ENCODE measurements around the gene EME2. TPM values are rescaled to one million over a fixed set of nuclear protein-coding genes. Genes with fewer than 3 reads are reported as not detected.

The EME2 gene
- total and polyA plus RNA-seq, 2 of the 13 experiments (the other 11 are each of a cell fraction or from before 2014, with no cell fraction given) = 4.4 to 7.6 TPM

GRCh38 chr16:1763521-1764511 lies 8.8 kb upstream of the EME2 start:
- H3K27me3 ChIP-seq (ENCODE audit: control insufficient read depth in 1 of 2, insufficient read depth in 2 of 2, low read length in 2 of 2) = no peaks in the 10 kb centered on the region
- DNase-seq (ENCODE audit: low spot score) (no peak), FAIRE-seq (no peak), ATAC-seq (peak; percentile 2; the same call in 1 of the 3 replicates)
- no peak overlapping the region for H3K27ac ChIP-seq (ENCODE audit: extremely low read length, insufficient read depth, low read length)
- CTCF ChIA-PET (ENCODE audit: low intra/inter-chr PET ratio, low total read pairs) = no interaction called here
- H3K4me2 ChIP-seq (ENCODE audit: low read depth, low read length) = no peak overlapping the region
- in situ Hi-C loops (cut with HindIII; ENCODE audit: extremely low pct_ligation_motif_present, low pct_unique_long_range_greater_than_20kb) = no loop called here
- H3K79me2 ChIP-seq (ENCODE audit: insufficient read depth, low read length) = no peaks in the 10 kb centered on the region
- H2AFZ ChIP-seq (ENCODE audit: low read length) = no peak overlapping the region
- no peak overlapping the region for H3K4me3 ChIP-seq (replicated peaks in 1 of 3; ENCODE audit: insufficient read depth in 1 of 3, low read depth in 2 of 3, low read length in 3 of 3)
- no peaks in the 10 kb centered on the region for H3K9me3 ChIP-seq (ENCODE audit: low read length)
- intact Hi-C loops (cut with micrococcal nuclease; ENCODE audit: unreplicated experiment) = no loop called here
- TF ChIP-seq CTCF (CRISPR knock-in tag; IDR thresholded peaks at IDR 0.05) (peak; percentile 48), STAG1 (CRISPR knock-in tag; IDR thresholded peaks at IDR 0.05) (peak; percentile 39), DBP (CRISPR knock-in tag; IDR thresholded peaks at IDR 0.05; ENCODE audit: not compliant biosample characterization) (no peak), HNRNPH1 (optimal IDR thresholded peaks at IDR 0.05; ENCODE audit: low read depth, low read length) (no peak), ZBTB38 (CRISPR knock-in tag; IDR thresholded peaks at IDR 0.05) (peak; percentile 91), GABPA (IDR thresholded peaks at IDR 0.05; ENCODE audit: low read depth, low read length) (0 out of 2 replicates have a peak, but pooled peaks have one; percentile 4), GABPA (CRISPR knock-in tag; IDR thresholded peaks at IDR 0.05; ENCODE audit: low read depth) (no peak)
- TF ChIP-seq, protein P1, sequence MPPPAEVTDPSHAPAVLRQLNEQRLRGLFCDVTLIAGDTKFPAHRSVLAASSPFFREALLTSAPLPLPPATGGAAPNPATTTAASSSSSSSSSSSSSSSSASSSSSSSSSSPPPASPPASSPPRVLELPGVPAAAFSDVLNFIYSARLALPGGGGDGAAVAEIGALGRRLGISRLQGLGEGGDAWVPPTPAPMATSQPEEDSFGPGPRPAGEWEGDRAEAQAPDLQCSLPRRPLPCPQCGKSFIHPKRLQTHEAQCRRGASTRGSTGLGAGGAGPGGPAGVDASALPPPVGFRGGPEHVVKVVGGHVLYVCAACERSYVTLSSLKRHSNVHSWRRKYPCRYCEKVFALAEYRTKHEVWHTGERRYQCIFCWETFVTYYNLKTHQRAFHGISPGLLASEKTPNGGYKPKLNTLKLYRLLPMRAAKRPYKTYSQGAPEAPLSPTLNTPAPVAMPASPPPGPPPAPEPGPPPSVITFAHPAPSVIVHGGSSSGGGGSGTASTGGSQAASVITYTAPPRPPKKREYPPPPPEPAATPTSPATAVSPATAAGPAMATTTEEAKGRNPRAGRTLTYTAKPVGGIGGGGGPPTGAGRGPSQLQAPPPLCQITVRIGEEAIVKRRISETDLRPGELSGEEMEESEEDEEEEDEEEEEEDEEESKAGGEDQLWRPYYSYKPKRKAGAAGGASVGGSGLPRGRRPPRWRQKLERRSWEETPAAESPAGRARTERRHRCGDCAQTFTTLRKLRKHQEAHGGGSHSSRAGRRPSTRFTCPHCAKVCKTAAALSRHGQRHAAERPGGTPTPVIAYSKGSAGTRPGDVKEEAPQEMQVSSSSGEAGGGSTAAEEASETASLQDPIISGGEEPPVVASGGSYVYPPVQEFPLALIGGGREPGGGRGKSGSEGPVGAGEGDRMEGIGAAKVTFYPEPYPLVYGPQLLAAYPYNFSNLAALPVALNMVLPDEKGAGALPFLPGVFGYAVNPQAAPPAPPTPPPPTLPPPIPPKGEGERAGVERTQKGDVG (CRISPR knock-in tag; IDR thresholded peaks at IDR 0.05; ENCODE audit: borderline replicate concordance) = peak; percentile 47; the same call in 1 of the 2 replicates
- TF ChIP-seq, protein P2, sequence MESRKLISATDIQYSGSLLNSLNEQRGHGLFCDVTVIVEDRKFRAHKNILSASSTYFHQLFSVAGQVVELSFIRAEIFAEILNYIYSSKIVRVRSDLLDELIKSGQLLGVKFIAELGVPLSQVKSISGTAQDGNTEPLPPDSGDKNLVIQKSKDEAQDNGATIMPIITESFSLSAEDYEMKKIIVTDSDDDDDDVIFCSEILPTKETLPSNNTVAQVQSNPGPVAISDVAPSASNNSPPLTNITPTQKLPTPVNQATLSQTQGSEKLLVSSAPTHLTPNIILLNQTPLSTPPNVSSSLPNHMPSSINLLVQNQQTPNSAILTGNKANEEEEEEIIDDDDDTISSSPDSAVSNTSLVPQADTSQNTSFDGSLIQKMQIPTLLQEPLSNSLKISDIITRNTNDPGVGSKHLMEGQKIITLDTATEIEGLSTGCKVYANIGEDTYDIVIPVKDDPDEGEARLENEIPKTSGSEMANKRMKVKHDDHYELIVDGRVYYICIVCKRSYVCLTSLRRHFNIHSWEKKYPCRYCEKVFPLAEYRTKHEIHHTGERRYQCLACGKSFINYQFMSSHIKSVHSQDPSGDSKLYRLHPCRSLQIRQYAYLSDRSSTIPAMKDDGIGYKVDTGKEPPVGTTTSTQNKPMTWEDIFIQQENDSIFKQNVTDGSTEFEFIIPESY (CRISPR knock-in tag; IDR thresholded peaks at IDR 0.05) = peak; percentile 99
- no peak overlapping the region for H3K9ac ChIP-seq (ENCODE audit: insufficient read depth, low read depth, low read length)
- H4K20me1 ChIP-seq (ENCODE audit: insufficient read depth, low read length) = no peaks in the 10 kb centered on the region
- POLR2A ChIA-PET = no interaction called here
- no peaks in the 10 kb centered on the region for H3K4me1 ChIP-seq (ENCODE audit: insufficient read depth, low read length)
- BruUV-seq (replicated peaks) = no TSS peak
- peaks cover 23 to 37% of the 10 kb centered on the region in 2 experiments; a peak in 4 of 5 replicates for H3K36me3 ChIP-seq (replicated peaks in 1 of 2; ENCODE audit: control insufficient read depth in 1 of 2, insufficient read depth in 2 of 2, low read length in 2 of 2)
- 97% methylated on average over 66 of the region's 81 CpGs for WGBS (ENCODE audit: low lambda C conversion rate)

Measured in HepG2 (cell line).